ENCODE data around the gene CGNL1.

CGNL1 gene

DNA sequence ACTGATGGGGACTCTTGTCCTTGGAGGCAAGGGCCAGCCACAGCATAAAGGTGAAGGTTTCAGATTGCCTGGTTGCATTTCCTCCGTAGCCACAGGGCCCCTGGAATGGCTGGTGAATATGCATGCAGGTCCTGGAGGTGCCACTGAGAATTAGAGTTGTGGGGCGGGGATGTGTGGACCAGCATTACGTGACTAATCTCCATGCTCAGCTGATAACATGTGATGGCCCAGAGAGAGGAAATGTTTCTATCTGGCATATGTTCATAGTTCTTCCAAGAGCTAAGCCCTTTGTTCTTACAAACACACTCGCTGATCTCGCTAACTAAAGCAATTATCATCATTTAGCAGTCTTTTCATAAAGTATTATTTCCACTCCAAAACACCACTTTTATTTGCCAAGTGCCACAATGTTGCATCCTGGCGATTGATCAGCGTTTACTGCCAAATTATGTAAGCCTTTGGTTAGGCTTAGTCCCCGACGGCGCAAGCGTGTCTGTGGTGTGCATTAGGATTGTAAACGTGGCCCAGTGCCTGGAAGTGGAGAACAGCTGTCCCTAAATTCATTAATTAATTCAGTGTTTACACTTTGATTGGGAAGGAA is 55.9 kb downstream of the CGNL1 start:
- no peak for DNase-seq (ENCODE audit: low spot score)
- Mint-ChIP-seq H3K27me3 (ENCODE audit: low read depth) (peaks cover 23% of the 10 kb centered on the region), H3K27ac (no peak overlapping the region), H3K4me3 (no peak overlapping the region), H3K4me1 (ENCODE audit: low read depth) (no peaks in the 10 kb centered on the region), H3K9me3 (no peaks in the 10 kb centered on the region), H3K36me3 (ENCODE audit: low read depth) (no peaks in the 10 kb centered on the region)

DNA sequence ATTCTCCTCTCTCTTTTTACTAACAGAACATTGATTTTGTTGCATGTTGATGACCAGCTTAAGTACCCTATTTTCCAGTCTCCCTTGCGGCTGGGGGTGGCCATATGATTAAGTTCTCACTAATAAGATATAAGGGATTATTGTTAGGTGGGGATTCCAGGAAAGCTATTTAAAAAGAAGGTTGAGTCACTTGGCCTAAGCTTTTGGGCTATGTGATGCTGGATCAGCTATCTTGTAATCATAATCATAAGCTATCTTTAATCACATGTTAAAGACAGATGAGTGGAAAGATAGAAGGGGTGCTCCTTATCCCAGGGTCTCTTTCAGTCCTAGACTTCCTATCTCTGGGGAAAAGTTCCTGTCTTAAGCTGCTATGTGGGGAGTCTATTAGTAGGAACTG is 59.9 kb downstream of the CGNL1 start:
- DNase-seq (ENCODE audit: low spot score): no peak
- Mint-ChIP-seq H3K9me3 (no peaks in the 10 kb centered on the region), H3K27ac (no peak overlapping the region), H3K4me3 (no peak overlapping the region), H3K36me3 (ENCODE audit: low read depth) (no peaks in the 10 kb centered on the region), H3K27me3 (ENCODE audit: low read depth) (peaks cover 17% of the 10 kb centered on the region), H3K4me1 (ENCODE audit: low read depth) (no peaks in the 10 kb centered on the region)

DNA sequence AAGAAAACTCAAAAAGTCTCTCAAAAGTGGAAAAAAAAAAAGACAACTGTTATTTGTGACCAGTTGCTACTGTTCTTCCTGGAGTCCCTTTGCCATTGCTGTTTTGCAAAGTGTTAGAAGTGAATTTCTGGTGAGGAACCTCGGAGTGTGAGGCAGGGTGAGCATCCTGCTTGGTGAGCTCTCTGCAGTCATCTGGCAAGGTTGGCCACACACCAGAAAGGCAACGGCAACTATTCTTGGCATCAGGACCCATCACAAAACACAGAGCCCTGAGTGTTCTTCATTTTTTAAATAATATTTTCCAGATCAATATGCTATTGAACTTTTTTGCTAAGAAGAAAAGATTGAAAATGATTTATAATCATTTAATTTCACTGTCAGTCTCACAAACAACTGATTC is 60.7 kb downstream of the CGNL1 start:
- no peak for DNase-seq (ENCODE audit: low spot score)

DNA sequence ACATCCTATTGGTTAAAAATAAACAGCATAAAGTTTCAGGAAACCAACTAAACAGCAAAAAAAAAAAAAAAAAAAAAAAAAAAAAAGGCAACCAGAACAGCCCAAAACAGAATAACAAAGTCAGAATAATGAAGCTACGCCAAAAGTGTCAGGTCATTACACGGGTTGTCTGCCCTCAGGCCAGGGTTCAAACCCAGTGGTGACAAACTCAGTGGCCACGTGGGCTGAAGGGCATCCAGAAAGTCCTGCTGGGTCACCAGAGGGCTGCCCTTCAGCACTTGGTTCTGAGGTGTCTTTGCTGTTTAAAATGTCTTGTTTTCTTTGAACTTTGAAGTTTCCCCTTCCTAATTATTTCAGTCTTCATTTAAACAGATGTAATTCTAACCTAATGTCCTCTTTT is 61.3 kb downstream of the CGNL1 start:
- Mint-ChIP-seq H3K27me3 (ENCODE audit: low read depth) (peaks cover 14% of the 10 kb centered on the region), H3K9me3 (no peaks in the 10 kb centered on the region), H3K4me3 (no peak overlapping the region), H3K36me3 (ENCODE audit: low read depth) (no peaks in the 10 kb centered on the region), H3K27ac (no peak overlapping the region), H3K4me1 (ENCODE audit: low read depth) (no peaks in the 10 kb centered on the region)
- no peak for DNase-seq (ENCODE audit: low spot score)

More for the DNA sequence above, 60.7 kb downstream of the CGNL1 start:
- Mint-ChIP-seq H3K27ac (no peak overlapping the region), H3K9me3 (no peaks in the 10 kb centered on the region), H3K27me3 (ENCODE audit: low read depth) (peaks cover 17% of the 10 kb centered on the region), H3K4me3 (no peak overlapping the region), H3K4me1 (ENCODE audit: low read depth) (no peaks in the 10 kb centered on the region), H3K36me3 (ENCODE audit: low read depth) (no peaks in the 10 kb centered on the region)

DNA sequence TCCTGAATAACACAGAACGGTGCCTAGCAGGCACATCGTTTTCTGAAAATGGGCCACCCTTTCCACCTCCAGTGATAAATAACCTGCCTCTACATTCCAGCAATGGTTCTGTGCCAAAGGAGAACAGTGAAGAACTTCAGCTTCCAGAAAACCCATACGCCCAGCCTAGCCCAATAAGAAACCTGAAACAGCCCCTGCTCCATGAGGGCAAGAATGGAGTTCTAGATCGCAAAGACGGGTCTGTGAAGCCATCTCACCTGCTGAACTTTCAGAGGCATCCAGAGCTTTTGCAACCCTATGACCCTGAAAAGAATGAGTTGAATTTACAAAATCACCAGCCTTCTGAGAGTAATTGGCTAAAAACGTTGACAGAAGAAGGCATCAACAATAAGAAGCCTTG is 61.9 kb downstream of the CGNL1 start:
- no peak overlapping the region for H3K4me3 Mint-ChIP-seq

DNA sequence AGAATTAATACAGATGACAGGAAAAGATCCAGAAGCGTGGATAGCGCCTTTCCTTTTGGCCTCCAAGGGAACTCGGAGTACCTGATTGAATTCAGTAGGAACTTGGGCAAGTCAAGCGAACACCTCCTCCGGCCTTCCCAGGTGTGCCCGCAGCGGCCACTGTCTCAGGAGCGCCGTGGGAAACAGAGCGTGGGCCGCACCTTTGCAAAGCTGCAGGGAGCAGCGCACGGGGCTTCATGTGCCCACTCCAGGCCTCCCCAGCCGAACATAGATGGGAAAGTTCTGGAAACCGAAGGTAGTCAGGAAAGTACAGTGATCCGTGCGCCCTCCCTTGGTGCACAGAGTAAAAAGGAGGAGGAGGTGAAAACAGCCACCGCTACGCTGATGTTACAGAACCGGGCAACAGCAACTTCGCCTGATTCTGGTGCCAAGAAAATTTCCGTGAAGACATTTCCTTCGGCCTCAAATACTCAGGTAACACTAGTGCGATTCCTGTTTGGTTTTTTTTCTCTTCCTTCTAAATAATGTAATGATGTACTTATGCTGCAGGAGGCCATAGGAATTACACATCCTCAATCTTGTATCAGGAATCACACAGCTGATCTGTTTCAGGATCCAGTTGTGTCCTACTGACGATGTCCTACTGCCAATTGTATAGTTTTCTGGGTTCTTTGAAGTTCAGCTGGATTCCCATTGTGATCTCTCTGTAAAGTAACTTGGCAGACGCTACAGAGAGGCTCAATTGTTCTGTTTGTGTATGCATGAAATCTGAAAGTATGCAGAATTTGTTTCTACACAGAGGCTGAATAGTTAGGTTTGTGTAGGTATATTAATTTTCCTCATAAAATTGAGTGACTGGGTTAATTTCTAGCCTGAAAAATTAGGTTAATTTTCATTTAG is 63.1 kb downstream of the CGNL1 start:
- peaks cover 8% of the 10 kb centered on the region for H3K27me3 Mint-ChIP-seq (ENCODE audit: low read depth)
- H3K9me3 Mint-ChIP-seq: no peaks in the 10 kb centered on the region
- DNase-seq (ENCODE audit: low spot score): no peak
- no peak overlapping the region for H3K27ac Mint-ChIP-seq
- no peak overlapping the region for H3K4me3 Mint-ChIP-seq
- H3K4me1 Mint-ChIP-seq (ENCODE audit: low read depth): no peaks in the 10 kb centered on the region
- no peaks in the 10 kb centered on the region for H3K36me3 Mint-ChIP-seq (ENCODE audit: low read depth)

More for the DNA sequence above, 61.9 kb downstream of the CGNL1 start:
- Mint-ChIP-seq H3K27ac (no peak overlapping the region), H3K36me3 (ENCODE audit: low read depth) (no peaks in the 10 kb centered on the region), H3K27me3 (ENCODE audit: low read depth) (peaks cover 12% of the 10 kb centered on the region), H3K4me1 (ENCODE audit: low read depth) (no peaks in the 10 kb centered on the region), H3K9me3 (no peaks in the 10 kb centered on the region)
- DNase-seq (ENCODE audit: low spot score): no peak

DNA sequence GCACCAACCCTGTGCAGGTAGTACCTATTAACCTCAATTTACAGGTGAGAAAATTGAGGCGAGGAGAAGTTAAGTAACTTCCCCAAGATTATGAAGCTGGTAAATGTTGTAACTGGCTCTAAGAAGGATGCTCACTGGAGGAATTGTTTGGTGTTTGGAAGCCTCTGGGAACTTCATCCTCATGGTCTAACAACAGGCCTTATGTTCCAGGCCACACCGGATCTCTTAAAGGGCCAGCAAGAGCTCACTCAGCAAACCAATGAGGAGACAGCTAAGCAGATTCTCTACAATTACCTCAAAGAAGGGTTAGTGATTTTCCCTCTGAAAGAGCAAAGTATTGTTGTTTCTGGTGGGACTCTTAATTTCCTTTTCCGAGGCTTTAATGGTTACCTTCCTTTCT is 63.9 kb downstream of the CGNL1 start:
- H3K27ac Mint-ChIP-seq: no peak overlapping the region
- H3K4me1 Mint-ChIP-seq (ENCODE audit: low read depth): no peaks in the 10 kb centered on the region
- no peak overlapping the region for H3K4me3 Mint-ChIP-seq
- peaks cover 4% of the 10 kb centered on the region for H3K27me3 Mint-ChIP-seq (ENCODE audit: low read depth)
- no peaks in the 10 kb centered on the region for H3K36me3 Mint-ChIP-seq (ENCODE audit: low read depth)
- H3K9me3 Mint-ChIP-seq: no peaks in the 10 kb centered on the region
- no peak for DNase-seq (ENCODE audit: low spot score)

DNA sequence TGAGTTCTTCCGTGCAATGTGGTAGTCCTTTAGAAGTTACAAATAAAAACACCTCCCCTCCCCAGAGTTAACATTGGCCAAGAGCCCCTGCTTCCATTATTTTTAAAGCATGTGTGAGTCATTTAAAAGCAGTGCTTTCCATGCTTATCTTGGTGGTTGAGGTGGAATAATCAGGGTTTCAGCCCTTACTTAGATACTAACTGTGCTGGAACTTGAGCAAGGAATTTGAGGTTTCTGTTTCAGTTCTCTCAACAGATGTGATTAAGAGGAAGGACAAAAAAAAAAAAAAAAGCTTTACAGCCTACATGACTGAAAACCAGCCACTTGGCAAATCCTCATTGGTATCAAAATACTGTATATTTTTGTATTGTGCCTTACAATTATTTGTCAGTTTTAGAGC is 64.5 kb downstream of the CGNL1 start:
- Mint-ChIP-seq H3K4me1 (ENCODE audit: low read depth) (no peaks in the 10 kb centered on the region), H3K27me3 (ENCODE audit: low read depth) (peaks cover 4% of the 10 kb centered on the region), H3K36me3 (ENCODE audit: low read depth) (no peaks in the 10 kb centered on the region), H3K4me3 (no peak overlapping the region), H3K27ac (no peak overlapping the region), H3K9me3 (no peaks in the 10 kb centered on the region)
- DNase-seq (ENCODE audit: low spot score): no peak

DNA sequence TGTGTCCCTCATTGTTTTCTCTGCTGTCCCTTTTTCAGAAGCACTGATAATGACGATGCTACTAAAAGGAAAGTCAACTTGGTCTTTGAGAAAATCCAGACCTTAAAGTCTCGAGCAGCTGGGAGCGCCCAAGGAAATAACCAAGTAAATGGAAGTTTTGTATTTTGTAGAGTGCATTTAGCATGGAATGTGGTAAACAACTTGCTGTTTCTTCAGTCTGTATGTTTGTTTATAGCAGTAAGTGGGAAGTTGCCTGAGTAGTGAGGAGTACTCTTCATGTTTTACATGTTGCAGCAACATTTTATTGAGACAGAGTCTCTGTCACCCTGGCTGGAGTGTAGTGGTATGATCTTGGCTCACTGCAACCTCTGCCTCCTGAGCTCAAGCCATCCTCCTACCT is 66.0 kb downstream of the CGNL1 start:
- no peaks in the 10 kb centered on the region for H3K36me3 Mint-ChIP-seq (ENCODE audit: low read depth)
- no peak for DNase-seq (ENCODE audit: low spot score)

DNA sequence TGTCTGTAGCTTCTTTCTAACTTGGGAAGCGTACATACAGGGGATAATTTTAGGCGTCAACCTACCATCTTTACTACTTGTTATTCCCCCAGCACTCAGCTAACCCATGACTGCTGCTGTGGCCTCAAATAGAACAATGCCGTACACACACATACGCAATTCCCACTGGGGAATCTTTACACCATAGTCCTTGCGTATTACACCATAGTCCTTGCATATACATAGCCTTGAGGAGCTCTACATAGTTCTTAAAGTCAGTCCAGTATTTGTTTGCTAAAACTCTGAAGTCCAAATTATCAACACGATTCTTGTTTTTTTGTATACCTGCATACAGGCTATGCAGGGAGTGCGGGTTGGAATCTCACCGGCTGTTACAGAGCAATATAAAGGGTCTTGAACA is 67.2 kb downstream of the CGNL1 start:
- DNase-seq (ENCODE audit: low spot score): no peak
- Mint-ChIP-seq H3K27ac (no peak overlapping the region), H3K4me1 (ENCODE audit: low read depth) (no peaks in the 10 kb centered on the region), H3K4me3 (no peak overlapping the region), H3K36me3 (ENCODE audit: low read depth) (no peaks in the 10 kb centered on the region), H3K9me3 (no peaks in the 10 kb centered on the region), H3K27me3 (ENCODE audit: low read depth) (peaks cover 8% of the 10 kb centered on the region)

More for the DNA sequence above, 66.0 kb downstream of the CGNL1 start:
- H3K4me3 Mint-ChIP-seq: no peak overlapping the region
- no peaks in the 10 kb centered on the region for H3K4me1 Mint-ChIP-seq (ENCODE audit: low read depth)
- H3K27ac Mint-ChIP-seq: no peak overlapping the region
- peaks cover 3% of the 10 kb centered on the region for H3K27me3 Mint-ChIP-seq (ENCODE audit: low read depth)
- no peaks in the 10 kb centered on the region for H3K9me3 Mint-ChIP-seq

DNA sequence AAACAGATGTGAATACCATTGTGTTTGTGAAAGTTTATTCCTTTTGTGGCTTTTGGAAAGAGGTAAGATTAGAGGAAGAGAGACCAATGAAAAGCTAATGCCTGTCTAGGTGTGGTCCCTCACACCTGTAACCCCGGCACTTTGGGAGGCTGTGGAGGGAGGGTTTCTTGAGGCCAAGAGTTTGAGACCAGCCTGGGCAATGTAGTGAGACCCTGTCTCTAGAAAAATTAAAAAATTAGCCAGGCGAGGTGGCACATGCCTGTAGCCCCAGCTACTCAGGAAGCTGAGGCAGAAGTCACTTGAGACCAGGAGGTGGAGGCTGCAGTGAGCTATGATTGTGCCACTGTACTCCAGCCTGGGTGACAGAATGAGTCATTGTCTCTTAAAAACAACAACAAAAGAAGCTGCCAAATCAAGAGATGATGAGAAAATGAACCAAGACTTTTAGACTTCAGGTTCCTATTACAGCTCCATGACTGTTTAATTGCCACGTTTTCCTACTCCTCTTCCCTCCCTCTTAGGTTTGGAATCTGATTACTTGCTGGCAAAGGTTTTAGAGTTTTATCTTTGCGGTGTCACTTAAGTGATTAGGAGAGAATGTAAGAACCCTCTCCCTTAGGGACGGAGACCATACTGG is 68.7 kb downstream of the CGNL1 start:
- Mint-ChIP-seq H3K36me3 (ENCODE audit: low read depth) (no peaks in the 10 kb centered on the region), H3K4me1 (ENCODE audit: low read depth) (no peaks in the 10 kb centered on the region), H3K9me3 (no peaks in the 10 kb centered on the region), H3K27ac (no peak overlapping the region), H3K4me3 (no peak overlapping the region), H3K27me3 (ENCODE audit: low read depth) (peaks cover 11% of the 10 kb centered on the region)
- no peak for DNase-seq (ENCODE audit: low spot score)

DNA sequence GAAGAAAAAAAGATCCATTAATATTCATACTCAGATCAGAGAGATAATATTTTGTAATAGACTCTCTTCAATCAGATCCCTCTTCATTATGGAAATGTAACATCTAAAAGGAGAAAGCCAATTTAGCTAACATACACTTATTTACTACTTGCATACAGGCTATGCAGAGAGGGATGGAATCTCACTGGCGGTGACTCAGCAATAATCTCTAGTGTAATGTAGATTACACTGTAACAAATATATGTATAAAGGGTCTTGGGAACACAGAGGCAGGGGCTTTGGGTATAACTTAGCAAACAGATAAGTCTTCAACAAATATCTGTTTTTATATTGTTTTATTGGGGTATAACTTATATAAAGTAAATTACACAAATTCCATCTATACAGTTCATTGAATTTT is 69.6 kb downstream of the CGNL1 start:
- peaks cover 14% of the 10 kb centered on the region for H3K27me3 Mint-ChIP-seq (ENCODE audit: low read depth)
- H3K4me3 Mint-ChIP-seq: no peak overlapping the region
- H3K9me3 Mint-ChIP-seq: no peaks in the 10 kb centered on the region
- H3K36me3 Mint-ChIP-seq (ENCODE audit: low read depth): no peaks in the 10 kb centered on the region
- no peaks in the 10 kb centered on the region for H3K4me1 Mint-ChIP-seq (ENCODE audit: low read depth)
- no peak overlapping the region for H3K27ac Mint-ChIP-seq
- DNase-seq (ENCODE audit: low spot score): no peak

DNA sequence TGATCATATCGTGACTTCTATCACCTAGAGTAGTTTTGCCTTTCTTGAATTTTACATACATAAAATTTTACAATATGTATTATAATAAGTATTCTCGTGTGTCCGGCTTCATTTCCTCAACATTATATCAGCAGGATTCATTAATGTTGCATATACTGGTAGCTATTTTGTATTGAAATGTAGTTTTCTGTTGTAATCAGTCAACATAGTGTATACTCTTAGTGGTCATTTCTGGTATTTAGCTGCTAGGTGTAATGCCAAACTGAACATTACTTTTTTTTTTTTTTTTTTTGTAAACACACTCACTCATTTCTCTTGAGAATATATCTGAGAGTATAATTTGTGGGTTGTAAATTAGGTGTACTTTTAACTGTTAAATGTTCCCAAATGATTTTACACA is 70.1 kb downstream of the CGNL1 start:
- Mint-ChIP-seq H3K9me3 (no peaks in the 10 kb centered on the region), H3K4me1 (ENCODE audit: low read depth) (no peaks in the 10 kb centered on the region), H3K27me3 (ENCODE audit: low read depth) (peaks cover 14% of the 10 kb centered on the region), H3K36me3 (ENCODE audit: low read depth) (no peaks in the 10 kb centered on the region), H3K27ac (no peak overlapping the region), H3K4me3 (no peak overlapping the region)
- no peak for DNase-seq (ENCODE audit: low spot score)

DNA sequence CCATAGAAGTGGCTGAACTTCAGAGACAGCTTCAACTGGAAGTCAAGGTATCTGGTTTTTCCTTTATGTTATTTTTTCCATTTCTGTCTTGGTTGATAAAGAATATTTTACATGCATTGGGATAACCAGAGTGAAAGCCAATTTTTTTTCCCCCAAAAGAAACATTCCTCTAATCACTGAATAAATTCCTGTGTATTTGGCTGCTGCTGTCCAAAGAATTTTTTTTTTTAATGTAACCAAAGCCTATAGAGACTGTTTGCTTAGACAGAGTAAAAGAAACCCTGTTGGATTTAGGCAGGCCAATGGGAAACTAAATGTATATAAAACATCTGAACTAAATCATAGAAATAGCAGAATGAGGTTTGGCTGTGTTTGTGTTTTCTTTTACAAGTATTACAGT is 75.2 kb downstream of the CGNL1 start:
- no peak for DNase-seq (ENCODE audit: low spot score)
- Mint-ChIP-seq H3K9me3 (no peaks in the 10 kb centered on the region), H3K4me3 (no peak overlapping the region), H3K27me3 (ENCODE audit: low read depth) (peaks cover 18% of the 10 kb centered on the region), H3K27ac (no peak overlapping the region), H3K36me3 (ENCODE audit: low read depth) (no peaks in the 10 kb centered on the region), H3K4me1 (ENCODE audit: low read depth) (no peaks in the 10 kb centered on the region)
